Measurements from ENCODE around the gene AP5B1. TPM values are rescaled to one million over a fixed set of nuclear protein-coding genes. Genes with fewer than 3 reads are reported as not detected.
"Not testable (repeated sequence)": the region's sequence is repeated elsewhere in the genome, so short reads cannot be mapped to it uniquely, and the experiment has no call there.

Gene AP5B1
- total and polyA plus RNA-seq, 9 of the 15 experiments (the other 6 are each of a cell fraction or from before 2014, with no cell fraction given): 0.51 to 24.2 (median 5.1) TPM

GRCh38 chr11:65764434-65764833, 16.3 kb downstream of the AP5B1 start (continued):
- TF ChIP-seq, protein P1, sequence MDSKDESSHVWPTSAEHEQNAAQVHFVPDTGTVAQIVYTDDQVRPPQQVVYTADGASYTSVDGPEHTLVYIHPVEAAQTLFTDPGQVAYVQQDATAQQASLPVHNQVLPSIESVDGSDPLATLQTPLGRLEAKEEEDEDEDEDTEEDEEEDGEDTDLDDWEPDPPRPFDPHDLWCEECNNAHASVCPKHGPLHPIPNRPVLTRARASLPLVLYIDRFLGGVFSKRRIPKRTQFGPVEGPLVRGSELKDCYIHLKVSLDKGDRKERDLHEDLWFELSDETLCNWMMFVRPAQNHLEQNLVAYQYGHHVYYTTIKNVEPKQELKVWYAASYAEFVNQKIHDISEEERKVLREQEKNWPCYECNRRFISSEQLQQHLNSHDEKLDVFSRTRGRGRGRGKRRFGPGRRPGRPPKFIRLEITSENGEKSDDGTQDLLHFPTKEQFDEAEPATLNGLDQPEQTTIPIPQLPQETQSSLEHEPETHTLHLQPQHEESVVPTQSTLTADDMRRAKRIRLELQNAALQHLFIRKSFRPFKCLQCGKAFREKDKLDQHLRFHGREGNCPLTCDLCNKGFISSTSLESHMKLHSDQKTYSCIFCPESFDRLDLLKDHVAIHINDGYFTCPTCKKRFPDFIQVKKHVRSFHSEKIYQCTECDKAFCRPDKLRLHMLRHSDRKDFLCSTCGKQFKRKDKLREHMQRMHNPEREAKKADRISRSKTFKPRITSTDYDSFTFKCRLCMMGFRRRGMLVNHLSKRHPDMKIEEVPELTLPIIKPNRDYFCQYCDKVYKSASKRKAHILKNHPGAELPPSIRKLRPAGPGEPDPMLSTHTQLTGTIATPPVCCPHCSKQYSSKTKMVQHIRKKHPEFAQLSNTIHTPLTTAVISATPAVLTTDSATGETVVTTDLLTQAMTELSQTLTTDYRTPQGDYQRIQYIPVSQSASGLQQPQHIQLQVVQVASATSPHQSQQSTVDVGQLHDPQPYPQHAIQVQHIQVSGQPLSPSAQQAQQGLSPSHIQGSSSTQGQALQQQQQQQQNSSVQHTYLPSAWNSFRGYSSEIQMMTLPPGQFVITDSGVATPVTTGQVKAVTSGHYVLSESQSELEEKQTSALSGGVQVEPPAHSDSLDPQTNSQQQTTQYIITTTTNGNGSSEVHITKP (IDR thresholded peaks at IDR 0.05; ENCODE audit: partially characterized antibody): no peak

DNA sequence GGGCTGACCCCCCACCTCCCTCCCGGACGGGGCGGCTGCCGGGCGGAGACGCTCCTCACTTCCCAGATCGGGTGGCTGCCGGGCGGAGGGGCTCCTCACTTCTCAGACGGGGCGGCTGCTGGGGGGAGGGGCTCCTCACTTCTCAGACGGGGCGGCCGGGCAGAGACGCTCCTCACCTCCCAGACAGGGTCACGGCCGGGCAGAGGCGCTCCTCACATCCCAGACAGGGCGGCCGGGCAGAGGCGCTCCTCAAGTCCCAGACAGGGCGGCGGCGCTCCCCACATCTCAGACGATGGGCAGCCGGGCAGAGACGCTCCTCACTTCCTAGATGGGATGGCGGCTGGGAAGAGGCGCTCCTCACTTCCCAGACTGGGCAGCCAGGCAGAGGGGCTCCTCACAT, 18.0 kb downstream of the AP5B1 start:
- H3K4me2 ChIP-seq (ENCODE audit: insufficient read depth, low read length); H3K9me3 ChIP-seq (replicated peaks; ENCODE audit: control insufficient read depth, insufficient read depth, low read depth, low read length); H3K27ac ChIP-seq (ENCODE audit: extremely low read depth, low read depth, low read length); H4K20me1 ChIP-seq (replicated peaks; ENCODE audit: control insufficient read depth, insufficient read depth, low read length); intact Hi-C loops (cut with micrococcal nuclease); H3K4me3 ChIP-seq; ATAC-seq; DNase-seq (ENCODE audit: extremely low read depth in 1 of 4, low spot score in 3 of 4); H3K36me3 ChIP-seq (ENCODE audit: control insufficient read depth, insufficient read depth, low read length); H3K27me3 ChIP-seq (ENCODE audit: control insufficient read depth in 2 of 2, insufficient read depth in 2 of 2, low read length in 2 of 2); H3K79me2 ChIP-seq (ENCODE audit: control insufficient read depth, insufficient read depth, low read length); in situ Hi-C loops (cut with MboI); H3K9ac ChIP-seq (ENCODE audit: insufficient read depth in 1 of 2, low read depth in 2 of 2, low read length in 2 of 2); POLR2A ChIA-PET; BruUV-seq (replicated peaks); H3K4me1 ChIP-seq (replicated peaks in 1 of 2; ENCODE audit: control insufficient read depth in 2 of 2, insufficient read depth in 2 of 2, low read length in 2 of 2); H2AFZ ChIP-seq (ENCODE audit: low read depth, low read length); H3K9me1 ChIP-seq (ENCODE audit: control insufficient read depth, insufficient read depth, low read length); CTCF ChIA-PET (ENCODE audit: low intra/inter-chr PET ratio); FAIRE-seq: not testable (repeated sequence)
- 70% methylated on average over 2 of the region's 29 CpGs for WGBS (ENCODE audit: insufficient coverage, low coverage, missing lambda C conversion rate)
